NCI-H1930 (cell line): Measurements from ENCODE around the gene TMEM204.

ENCODE experiments used
- DNase-seq, 2 experiments: peaks; one replicate each; lab custom pipeline; 2025; lab: John Stamatoyannopoulos, UW

The TMEM204 gene

DNA sequence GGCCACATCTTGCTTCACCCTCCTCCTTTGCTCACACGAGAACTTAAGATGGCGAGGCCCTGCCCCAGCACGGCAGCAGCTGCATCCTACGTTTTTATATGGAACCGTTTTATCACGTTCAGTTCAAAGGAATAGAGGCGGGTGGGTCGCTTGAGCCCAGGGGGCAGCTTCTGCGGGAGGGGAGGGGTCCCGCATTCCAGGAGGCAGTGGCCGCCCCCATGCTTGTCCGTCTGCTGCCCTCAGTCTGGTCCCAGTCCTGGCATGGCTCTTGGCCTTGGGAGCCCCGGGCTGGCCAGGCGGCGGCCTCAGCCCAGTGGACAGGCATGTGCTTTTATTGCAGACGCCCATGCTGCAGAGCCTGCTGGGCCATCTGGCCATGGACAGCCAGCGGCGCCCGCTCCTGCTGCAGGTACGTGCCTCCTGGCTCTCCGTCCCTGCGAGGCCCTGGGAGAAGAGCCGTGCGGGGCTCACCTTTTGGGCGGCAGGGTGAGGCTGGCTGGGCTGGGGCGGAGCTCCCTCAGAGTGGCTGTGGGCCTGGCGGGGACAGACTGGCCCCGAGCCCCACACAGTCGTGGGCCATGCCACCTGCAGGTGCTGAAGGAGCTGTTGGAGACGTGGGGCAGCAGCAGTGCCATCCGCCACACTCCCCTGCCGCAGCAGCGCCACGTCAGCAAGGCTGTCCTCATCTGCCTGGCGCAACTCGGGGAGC lies 33.6 kb upstream of the TMEM204 start:
- no peak for DNase-seq

DNA sequence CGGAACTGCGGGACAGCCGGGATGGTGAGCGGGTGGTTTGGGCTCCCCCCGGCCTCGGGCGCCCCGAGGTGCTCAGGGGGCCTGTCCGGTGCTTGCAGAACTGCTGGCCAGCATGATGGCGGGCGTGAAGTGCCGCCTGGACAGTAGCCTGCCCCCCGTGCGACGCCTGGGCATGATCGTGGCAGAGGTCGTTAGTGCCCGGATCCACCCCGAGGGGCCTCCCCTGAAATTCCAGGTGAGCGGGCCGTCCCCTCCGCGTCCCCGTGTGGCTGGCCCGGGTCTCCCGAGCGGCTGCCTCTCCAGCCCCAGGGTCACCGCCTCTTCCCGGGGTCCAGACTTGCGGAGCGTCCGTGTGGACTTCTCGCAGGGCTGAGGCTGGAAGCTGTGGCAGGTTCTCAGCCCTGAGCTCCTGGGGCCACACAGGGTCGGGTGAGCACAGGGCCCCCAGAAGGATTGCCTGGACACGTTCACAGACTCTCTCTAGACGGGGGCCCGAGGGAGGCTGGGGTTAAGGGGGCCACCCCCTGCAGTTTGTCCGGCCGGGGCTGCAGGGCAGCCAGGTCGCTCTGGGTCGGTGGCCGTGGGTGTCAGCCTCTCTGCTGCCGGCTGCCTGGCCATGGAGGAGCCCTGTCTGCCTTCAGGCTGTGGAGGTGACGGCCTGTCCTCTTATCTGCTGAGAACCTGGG lies 32.9 kb upstream of the TMEM204 start:
- no peak for DNase-seq

DNA sequence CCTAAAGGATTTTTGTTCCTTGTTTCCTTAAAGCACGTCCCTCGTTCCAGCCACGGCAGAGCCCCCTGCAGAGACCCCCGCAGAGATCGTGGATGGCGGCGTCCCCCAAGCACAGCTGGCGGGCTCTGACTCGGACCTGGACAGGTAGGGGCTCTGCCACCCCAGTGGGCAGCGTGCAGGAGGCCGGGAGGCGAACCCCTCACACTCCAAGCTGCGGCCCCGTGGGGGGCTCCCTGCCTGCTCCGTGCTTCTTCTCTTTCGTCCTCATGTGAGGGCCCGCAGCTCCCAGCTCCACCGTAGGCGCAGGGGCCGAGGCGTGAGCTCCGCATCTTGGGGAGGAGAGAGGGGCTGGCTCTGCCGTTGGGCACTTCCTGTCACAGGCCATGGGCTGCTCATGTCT lies 31.8 kb upstream of the TMEM204 start:
- DNase-seq = no peak

DNA sequence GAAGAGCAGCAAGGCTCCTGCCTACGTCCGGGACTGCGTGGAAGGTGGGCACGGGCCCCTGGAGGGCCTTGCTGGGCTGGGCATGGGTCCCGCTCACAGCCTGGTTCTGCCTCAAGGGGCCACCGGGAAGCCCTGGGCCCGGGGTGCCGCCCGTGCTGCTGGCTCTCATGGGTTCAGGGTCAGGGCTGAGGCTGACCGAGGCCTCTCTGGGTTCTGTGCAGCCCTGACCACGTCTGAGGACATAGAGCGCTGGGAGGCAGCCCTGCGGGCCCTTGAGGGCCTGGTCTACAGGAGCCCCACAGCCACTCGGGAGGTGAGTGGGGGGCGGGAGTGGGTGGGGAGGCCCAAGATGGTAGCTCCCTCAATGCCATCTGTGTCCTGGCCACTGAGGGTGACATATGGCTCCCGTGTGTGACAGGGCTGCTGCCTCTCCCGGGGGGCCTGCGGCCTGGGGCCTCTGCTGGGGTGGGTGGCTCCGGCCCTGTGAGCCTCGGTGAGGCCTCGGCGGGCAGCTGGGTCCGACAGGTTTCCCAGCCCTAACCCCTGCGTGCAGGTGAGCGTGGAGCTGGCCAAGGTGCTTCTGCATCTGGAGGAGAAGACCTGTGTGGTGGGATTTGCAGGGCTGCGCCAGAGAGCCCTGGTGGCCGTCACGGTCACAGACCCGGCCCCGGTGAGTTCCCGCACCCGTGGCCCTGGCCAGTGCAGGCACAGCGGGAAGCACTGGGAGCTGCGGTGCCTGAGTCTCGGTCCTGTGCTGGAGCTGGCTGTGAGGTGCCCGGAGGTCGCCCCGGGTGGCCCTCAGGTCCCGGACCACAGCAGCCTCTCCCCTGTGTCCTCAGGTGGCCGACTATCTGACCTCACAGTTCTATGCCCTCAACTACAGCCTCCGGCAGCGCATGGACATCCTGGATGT lies 31.1 kb upstream of the TMEM204 start:
- no peak for DNase-seq

DNA sequence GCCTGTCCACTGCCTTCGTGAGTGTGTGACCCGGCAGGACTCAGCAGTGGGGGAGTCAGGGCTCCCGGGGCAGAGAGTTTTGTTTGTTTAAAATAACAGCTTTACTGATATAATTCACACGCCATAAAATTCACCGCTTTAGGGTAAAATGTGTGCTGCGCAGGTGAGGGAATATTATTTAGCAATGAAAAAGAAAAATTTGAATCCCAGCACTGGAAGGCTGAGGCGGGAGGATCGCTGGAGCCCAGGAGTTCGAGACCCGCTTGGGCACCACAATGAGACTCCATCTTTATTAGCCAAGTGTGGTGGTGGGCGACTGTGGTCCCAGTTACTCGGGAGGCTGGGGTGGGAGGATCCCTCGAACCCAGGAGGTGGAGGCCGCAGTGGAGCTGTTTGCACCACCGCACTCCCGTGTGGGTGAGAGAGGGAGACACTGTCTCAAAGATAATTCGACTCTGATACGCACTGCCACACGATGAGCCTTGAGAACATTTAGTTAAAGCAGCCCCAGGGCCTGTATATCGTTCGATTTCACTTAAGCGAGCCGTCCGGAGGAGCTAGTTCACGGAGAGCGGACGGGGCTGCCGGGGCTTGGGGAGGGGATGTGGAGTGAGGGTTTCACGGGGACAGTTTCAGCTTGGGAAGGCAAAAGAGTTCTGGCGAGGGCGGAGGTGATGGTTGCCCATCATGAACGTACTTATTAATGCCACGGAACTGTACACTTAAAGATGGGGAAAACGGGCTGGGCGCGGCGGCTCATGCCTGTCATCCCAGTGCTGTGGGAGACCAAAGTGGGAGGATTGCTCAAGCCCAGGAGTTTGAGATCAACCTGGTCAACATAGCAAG lies 30.1 kb upstream of the TMEM204 start:
- no peak for DNase-seq

DNA sequence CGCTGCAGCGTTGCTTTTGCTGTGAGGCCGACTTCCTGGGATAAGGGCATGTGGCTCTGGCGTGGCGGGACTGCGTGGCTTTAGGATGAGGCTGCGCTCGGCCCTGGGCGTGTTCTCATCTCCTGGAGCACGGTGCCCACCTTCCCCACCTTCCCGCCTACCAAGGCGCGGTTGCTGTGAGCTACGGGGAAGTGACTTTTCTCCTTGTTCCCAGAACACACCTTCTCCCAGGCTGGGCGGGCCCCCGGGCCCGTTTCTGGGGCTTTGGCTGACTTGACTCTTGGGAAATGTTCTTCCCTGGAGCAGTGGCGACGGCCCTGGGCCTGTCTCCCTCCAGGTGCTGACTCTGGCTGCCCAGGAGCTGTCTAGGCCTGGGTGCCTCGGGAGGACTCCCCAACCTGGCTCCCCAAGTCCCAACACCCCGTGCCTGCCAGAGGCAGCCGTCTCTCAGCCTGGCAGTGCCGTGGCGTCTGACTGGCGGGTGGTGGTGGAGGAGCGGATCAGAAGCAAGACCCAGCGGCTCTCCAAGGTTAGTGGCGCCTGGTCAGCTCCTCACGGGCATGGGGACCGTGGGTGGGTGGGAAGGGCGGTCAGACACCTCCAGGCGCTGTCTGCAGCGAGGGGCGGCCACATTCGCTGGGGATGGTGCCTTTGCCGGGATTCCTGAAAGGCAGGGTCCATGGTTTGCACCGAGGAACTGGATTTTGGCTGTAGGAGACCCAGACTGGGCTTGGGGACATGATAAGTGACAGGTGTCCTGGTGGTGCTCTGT lies 28.2 kb upstream of the TMEM204 start:
- no peak for DNase-seq

DNA sequence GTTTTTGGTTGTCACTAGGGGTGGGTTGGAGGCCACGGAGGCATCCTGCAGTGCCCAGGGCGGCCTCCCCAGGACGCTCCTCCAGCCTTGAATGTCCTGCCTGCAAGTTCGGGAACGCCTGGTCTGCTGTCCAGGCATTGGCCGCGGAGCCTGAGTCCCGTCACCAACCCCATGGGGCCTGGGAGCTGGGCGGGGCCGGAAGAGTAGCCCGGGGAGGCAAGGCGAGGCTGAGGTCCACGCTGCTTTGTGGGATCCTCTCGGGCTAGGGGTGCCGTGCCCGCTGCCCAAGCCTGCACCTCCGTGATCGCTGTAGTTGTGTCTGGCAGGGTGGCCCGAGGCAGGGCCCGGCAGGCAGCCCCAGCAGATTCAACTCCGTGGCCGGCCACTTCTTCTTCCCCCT lies 27.6 kb upstream of the TMEM204 start:
- DNase-seq = no peak

DNA sequence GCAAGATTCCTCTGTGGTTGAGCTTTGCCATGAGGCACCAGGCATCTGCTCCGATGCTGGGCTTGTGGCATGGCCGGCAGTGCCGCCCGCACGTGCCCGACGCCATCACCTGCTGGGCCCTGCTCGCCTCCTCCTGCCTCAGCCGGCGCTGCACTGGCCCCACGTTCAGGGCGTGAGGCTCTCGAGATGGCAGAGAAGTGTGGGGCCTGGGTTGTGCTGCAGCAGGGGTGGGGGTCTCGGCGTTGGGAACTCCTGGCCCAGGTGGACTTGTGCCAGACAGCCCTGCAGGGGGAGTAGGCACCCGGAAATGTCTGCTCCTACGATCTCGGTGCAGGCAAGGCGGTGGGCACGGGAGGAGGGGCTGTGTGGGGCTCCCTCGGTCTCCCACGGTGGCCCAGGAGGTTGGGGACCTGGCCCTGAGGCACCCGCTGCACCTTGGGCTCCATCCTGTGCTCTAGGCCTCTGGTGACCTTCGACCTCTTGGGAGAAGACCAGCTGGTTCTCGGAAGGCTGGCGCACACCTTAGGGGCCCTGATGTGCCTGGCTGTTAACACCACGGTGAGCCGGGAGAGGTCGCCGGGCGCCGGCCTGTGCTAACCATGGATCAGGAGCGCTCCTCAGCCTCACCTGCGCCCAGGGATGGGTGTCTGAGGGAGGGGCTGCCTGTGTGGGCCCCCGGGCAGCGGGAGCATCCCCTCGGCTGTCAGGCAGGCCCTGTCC lies 26.8 kb upstream of the TMEM204 start:
- DNase-seq = no peak

DNA sequence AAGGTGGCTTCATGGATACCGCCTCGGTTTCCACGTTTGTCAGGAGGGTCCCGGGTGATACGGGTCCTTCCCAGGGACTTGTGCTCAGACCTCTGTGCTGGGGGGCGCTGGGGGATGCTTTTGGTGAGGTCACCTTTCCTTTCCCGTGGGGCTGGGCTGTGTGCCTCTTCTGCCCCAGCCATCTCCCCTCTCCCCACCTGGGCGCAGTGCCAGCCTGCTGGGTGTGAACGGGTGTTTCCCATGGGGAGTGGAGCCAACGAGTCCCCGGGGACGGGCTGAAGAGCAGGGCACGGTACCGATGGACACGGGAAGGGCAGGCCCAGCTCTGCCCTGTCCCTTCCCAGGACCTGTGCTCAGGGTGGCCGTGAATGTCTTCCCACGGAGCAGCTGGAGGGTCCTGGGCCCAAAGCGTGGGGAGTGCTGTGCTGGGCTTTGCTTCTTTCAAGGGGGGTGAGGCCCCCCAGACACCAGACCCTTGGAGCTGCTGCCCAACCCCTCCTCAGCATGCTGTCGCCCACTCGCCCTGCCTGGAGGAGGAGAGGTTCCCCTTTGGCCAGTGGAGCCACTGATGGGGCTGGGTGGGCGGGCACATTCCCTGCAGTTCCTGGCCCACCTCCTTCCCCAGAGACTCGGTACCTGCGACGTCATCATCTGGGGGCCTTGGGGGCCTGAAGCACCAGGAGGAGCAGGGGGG lies 24.8 kb upstream of the TMEM204 start:
- no peak for DNase-seq

DNA sequence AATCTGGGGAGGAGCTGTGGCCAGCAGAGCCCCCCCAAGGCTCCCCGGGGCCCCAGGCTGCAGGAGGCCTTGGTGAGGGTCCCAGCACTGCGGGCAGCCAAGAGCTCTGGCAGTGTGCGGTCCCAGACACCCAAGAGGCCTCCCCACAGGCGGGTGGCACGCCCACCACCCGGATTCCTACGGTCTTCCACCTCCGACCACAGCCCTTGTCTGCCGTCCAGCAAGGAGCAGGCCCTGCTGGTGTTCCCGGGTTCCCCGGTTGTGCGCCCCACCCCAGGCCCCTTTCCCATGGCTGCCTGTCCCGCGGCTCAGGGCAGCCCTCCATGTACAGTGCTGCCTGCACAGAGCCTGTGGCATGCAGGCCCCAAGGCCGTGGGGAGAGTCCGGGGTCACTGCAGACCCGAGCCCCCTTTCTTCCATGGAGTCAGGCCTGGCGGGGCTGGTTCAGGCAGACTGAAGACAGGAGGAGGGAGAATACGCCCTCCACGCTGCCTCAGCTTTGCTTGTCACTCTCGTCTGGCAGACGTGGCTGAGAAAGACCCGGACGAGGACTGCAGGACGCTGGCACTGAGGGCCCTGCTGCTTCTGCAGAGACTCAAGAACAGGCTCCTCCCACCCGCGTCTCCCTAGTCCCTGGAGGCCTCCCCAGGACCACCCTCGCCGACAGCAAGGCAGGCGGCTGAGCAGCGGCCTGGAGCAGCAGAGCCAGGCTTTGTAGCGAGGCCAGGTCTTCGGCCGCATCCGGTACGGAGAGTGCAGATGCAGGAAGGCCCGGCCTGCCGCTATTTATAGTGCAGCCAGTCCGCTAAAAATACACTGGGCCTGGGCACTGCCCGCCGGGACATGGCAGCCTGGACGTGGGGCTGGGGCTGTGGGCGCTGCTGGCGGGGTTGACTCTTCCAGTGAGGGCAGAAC lies 23.9 kb upstream of the TMEM204 start:
- DNase-seq = no peak

DNA sequence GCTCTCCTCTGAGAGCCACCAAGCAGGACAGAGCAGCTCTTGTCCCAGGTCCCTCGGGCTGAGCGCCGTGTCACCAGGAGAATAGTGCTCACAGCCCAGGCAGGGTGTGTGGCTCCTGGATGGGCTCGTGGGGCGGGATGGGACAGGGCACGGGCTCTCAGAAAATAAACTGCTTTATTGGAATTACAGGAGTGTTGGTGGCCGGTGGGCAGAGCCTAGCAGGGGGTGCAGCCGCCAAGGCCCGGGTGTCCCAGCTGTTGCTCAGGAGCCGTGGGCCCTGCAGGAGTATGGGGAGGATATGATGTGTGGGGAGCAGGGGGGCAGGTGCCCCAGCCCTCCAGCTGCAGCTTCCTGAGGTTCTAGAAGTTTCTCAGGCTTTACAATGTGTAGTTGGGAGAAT lies 23.2 kb upstream of the TMEM204 start:
- DNase-seq = no peak

DNA sequence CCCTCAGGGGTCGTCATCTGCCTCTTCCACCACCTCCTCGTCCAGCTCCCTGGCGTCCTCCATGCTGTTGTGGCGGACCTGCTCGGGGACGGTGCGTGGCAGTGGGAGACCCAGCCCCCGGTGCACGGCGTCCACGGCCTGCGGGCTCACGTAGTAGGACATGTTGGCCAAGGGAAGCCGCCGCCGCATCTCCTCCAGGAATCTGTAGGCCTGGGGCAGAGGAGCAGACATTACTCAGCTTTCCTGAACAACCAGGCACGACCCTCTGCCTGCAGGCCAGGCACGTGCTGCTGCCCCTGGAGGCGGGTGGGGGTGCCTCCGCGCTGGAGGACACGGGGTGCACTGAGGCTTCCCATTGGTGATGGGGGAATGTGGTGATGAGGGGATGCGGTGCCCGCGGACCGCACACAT lies 22.5 kb upstream of the TMEM204 start:
- DNase-seq = no peak

DNA sequence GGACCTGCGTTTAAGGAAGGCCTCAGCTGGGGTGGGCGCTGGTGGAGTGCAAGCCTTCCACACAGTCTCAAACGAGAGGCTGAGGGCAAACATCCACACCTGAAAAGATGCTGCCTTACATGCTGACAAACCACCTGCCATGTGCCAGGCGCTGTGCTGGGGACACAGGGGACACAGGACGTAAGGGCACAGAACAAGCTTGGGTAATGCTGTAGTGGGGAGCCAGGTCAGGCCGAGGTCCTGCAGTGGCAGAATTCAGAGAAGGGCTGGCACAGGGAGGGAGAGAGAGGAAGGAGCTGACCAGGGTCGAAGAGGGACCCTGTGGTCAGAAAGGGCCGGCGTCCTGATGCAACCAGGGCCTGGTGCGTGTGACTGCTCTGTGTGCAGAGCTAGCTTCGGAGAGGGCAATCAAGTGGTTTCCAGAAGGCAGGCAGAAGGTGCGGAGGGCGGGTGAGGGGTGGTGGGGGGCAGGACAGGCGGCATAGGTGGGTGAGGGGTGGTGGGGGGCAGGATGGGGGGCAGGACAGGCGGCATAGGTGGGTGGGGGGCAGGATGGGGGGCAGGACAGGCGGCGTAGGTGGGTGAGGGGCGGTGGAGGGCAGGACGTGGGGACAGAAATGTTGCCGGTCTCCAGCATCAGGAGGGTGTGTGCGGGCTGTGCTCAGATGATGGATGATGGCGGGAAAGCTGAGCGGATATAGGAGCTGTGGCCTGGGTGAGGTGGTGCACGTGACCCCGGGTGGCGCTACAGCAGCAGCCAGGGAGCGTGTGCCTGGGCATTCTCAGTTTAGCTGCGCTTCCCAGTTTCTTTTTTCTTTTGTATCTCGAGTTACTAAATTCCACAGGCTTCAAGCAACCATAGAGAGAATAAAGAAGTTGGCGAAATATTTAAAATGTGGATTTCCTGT lies 21.6 kb upstream of the TMEM204 start:
- no peak for DNase-seq

DNA sequence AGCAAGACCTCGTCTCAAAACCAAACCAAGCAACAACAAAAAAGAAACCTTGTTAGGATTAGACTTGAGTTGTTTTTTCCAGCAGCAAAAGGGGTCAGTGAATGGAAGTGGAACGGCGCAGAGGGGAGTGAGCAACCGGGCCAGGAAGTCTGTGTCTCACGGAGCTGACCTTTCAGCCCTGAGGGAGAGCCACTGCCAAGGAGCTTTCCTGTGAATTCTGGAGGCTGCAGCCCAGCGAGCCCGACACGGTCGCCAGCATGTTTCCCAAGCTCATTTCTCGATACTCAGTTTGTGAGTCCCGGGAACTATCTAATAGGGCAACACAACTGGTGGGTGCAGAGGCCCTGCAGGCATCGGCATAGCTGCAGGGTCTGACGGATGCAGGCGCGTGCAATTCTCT lies 20.7 kb upstream of the TMEM204 start:
- no peak for DNase-seq

DNA sequence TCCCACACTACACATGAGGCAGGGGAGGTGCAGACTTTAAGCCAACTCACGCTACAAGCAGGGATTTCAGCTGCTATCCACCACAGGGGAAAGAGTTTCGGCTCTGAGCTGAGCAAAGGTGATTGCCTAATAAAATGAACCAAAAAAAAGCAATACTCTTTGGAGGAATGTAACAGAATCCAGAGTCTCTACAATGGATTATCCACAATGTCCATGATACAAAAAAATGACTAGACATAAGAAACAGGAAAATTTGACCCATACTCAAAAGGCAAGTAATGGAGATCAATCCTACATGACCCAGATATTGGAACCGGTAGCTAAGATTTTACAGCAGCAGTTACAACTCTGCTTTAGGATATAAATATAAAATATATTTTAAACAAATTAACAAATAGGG lies 19.0 kb upstream of the TMEM204 start:
- DNase-seq = no peak

DNA sequence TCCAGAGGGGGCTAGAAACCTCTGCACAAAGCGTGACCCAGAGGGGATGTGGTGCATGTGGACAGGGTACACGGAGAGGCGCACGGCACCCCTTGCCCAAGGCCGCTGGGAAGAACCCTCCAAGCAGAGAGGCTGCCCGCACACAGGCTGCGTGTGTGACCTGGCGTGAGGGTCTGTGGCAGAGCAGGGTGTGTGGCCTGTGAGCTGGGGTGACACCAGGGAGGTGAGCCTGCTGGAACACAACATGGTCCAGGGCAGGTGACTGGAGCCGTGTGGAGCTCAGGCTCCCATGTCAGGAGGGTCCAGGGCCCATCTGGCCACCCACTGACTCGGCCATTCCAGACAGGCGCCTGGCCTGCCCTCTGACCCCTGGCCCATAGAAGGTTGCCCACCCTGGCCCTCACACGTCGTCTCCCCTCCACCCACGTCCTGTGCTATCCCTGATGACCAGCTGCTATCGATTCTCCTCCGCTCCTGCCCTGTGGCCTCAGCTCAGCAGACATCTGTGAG lies 14.8 kb upstream of the TMEM204 start:
- DNase-seq = no peak

DNA sequence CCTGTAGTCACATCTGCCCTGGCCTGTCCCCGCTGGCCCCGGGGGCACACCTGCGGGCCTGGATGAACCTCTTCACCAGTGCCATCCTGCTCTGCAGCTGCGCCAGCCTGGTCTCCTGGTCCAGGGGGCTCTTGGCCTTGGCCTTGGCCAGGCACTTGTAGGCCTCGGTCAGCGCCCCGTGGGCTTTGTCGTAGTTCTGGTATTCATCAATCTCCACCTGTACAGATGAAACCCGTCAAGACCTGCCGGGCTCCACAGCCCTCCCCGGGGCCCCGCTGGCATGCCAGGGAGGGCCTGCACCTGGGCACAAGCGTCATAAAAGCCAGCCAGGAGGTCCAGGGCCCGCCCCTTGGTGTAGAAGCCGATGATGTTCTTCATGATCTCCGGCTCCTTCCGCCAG lies 13.6 kb upstream of the TMEM204 start:
- DNase-seq = no peak
